Stimulated activated CD4-positive, alpha-beta T cell treated with anti-CD3 and anti-CD28 coated beads, Interleukin-12 subunit alpha, Interleukin-12 subunit beta, amount 100 ng/mL, for 4 hours (primary cell): ENCODE data around the gene HEATR3.
"Not testable (repeated sequence)": the region's sequence is repeated elsewhere in the genome, so short reads cannot be mapped to it uniquely, and the experiment has no call there.

ENCODE experiments used
- DNase-seq: peaks from one replicate; pipeline ENCODE4 v3.0.0-alpha.2; 2020

Gene HEATR3

DNA sequence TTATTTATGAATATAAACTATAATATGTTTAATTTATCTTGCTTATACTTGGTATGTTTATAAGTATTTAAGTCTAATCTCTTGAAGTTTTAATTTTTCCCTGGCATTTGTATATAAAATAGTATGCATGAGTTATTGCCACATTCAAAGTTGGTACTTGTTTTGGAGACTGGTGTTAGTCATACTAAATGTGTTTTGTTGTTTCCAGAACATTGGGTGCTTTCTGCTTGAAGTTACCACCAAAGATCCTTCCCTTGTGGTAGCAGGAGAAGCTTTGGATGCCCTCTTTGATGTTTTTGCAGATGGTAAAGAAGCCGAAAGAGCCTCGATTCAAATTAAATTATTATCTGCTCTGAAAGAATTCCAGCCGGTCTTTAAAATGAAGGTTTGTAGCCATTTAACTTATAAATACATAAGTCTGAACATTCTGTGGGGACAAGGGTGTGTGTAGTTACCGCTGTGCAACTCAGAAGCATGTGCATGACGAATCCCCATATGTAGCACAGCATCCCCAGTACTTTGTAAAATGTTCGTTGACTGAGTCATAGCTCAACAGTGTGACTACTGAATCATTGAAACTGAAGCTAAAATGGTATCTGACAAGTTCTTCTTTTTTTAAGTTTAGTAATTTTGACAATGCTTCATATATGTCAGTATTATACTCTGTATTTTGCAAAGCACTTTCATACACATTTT is 36.4 kb downstream of the HEATR3 start:
- no peak for DNase-seq

- no peak for DNase-seq
Observed at GRCh38 chr16:50103764-50104163, 38.0 kb downstream of the HEATR3 start.

DNA sequence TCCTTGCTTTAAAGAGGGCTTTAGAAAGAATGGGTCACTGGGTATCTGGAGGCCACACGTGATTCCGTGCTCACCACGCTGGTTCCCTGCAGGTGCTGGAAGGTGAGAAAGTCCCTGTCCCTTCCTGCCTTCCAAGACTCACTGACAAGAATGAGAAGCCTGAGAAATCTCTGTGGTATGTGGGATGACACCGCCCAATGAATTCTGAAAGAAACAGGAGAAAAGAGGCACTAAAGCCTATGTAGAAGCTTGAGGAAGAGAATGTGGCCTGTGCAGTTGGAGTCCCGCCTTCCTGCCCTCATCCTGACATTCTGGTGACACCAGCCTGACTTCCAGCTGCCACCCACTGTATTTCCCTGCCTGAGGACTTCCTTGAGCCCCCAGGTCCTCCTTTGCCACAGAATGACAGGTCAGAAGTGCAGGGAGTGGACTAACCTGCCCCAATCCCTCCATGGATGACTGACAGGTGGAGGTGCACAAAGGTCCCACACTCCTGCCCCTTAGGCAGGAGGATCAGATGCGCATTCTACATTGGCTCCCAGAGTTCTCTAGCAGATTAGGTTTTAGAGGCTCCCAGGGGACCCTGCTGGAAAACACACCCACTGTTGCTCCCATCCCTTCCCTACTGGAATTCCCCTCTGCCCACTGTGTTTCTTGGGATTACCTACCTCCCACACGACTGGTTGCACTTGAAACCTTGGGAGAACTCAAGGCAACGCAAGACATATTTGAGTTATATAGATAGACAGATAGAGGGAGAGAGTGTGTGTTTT is 48.8 kb downstream of the HEATR3 start:
- no peak for DNase-seq

- DNase-seq, result no peak
Observed at GRCh38 chr16:50120711-50121110, 54.9 kb downstream of the HEATR3 start.

- DNase-seq, result no peak
Observed at GRCh38 chr16:50121278-50121677, 55.5 kb downstream of the HEATR3 start.

DNA sequence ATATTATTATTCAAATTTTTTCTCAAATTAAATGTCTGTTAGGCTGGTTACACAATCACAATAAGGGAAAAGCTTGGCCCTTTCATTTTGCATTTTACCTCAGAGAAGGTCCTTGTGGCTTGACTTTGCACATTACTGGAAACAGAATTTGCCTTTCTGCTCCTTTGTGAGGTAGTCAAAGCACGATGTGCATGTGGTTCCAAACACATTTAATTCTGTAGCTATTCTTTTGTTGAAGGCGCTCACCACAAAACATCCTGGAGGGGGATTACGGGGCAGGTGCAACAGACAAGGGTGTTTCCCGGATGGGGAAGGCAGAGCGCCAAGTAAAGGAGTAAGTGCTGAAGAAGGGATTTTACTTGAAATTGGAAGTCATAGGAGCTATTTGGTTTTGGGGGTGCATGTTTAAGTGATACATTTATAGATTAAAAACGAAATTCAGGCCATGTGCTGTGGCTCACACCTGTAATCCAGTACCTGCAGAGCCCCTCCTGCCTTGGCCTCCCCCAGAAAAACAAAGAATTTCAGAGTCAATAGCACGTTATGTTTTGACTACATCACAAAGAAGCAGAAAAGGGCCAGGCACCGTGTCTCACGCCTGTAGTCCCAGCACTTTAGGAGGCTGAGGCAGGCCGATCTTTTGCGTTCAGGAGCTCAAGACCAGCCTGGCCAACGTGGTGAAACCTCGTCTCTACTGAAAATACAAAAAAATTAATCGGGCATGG is 56.1 kb downstream of the HEATR3 start:
- no peak for DNase-seq

GRCh38 chr16:50123417-50123816 is 57.6 kb downstream of the HEATR3 start:
- DNase-seq, result no peak

DNA sequence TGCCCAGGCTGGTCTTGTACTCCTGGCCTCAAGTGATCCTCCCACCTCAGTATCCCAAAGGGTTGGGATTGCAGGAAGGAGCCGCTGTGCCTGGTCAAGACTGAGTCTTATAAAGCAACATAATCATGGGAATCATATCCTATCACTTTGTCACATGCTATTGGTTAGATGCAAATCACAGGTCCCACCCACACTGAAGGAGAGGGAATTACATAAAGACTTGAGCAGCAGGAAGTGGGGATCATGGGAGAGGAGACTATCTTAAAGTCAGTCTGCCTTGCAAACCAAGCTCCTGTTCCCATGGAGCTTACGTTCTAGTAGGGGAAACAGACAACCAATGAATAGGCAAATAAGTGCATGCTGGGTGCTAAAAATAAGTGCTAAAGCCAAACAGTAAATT is 59.0 kb downstream of the HEATR3 start:
- no peak for DNase-seq

DNA sequence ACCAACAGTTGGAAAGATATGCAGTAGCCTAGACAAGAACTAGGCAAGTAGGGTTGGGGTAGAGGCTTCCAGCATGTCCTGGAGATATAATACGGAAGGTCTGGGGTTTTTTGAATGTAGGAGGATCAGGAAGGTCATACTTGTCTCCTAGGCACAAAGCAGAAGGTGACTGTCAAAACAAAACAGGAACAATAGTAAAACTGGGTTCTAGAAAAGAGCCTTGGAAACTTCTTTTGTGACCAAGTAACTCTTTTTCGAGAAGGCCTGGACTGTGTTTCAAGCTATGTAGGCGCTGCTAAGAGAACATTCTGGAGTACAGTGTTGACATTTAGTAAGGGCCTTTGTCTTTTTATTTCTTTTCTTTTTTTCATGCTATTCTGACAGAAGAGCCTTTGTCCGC is 60.4 kb downstream of the HEATR3 start:
- DNase-seq, result no peak

GRCh38 chr16:50132571-50132970 is 66.8 kb downstream of the HEATR3 start:
- not testable (repeated sequence) for DNase-seq

- no peak for DNase-seq
Observed at GRCh38 chr16:50133214-50133613, 67.4 kb downstream of the HEATR3 start.

GRCh38 chr16:50136399-50136798 is 70.6 kb downstream of the HEATR3 start:
- no peak for DNase-seq

DNA sequence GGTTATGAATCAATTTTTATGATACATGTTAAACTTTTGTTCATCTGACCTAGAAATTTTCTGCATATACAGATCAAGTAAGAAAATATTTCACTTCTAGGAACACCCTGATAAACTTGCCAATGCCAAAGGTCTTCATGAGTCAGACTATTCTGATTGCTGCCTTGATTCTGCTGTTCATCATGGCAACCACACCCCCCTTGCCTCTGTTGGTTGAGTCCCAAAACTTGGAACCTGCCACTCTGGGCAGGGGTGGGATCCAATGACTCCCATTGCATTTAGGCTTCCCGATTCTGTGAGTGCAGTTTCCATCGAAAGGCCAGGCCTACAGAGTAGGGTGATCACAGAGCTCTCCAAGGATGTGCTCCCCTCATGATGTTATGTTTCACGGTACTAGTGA is 71.5 kb downstream of the HEATR3 start:
- no peak for DNase-seq

DNA sequence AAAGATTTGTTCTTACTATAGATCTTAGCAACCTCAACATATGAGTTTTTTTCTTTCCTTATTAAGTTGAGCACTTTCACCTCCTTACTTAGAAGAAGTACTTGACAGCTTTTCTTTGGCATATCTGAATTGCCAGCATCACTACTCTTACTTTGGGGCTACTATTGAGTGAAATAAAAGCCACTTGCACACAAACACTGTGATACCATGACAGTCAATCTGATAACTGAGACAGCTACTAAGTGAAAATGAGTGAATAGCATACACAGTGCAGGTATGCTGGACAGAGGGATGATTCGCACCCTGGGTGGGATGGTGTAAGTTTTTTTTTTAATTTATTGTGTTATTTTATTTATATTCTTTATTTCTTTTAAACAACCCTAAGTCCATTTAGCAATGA is 73.8 kb downstream of the HEATR3 start:
- no peak for DNase-seq

DNA sequence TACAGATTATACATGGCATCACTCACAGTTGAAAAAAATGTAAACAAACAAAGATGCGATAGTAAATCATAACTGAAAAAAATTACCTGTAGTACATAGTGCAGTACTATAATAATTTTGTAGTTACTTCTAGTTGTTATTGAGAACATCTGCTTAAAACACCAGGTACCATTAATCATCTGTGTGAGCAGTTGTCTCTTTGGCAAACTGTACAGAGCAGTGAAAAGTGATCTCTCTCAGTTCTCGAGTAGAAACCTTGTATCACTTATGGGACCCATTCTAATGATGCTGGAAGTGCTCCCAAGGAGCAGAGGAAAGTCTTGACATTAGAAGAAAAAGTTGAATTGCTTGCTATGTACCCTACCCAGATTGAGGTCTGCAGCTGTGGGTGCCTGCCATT is 78.4 kb downstream of the HEATR3 start:
- no peak for DNase-seq

DNA sequence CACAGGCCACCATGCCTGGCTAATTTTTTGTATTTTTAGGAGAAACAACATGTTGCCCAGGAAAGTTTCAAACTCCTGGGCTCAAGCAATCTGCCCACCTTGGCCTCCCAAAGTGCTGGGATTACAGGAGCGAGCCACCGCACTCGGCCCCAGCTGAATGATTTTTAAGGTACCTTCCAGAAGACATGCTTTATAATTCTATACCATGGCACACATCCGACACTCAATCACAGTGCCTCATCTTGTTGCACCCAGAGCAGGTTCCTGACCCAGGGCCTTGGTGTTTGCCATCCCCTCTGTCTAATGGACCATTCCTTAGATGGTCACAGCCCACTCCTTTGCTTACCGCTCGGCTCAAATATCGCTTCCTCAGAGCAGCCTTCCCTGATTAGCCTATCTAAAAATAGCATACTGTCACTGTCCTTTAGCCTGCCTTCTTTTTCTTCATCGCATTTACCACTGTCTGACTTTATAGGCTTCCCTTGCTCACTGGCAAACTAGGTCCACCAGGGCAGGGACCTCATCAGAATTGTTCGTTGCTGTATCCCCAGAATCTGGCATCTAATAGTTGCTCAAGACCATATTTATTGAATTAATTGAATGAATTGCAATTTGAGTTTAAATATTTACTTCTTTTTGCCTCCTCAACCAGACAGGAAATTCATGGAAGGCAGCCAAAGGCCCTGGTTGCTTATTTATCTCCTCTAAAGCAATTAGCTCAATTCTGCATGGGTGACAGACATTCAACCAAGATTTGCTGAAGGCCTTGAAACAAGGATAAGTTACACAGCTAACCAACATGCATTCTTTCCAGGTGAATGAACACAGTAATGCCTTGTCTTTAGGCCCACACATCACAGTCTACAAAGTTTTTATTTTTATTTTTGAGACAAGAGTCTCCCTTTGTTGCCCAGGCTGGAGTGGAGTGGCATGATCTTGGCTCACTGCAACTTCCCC is 81.0 kb downstream of the HEATR3 start:
- no peak for DNase-seq

GRCh38 chr16:50151322-50151721 is 85.6 kb downstream of the HEATR3 start:
- DNase-seq, result no peak

- DNase-seq, result peak; percentile 14
Observed at GRCh38 chr16:50151756-50152155, 86.0 kb downstream of the HEATR3 start.

DNA sequence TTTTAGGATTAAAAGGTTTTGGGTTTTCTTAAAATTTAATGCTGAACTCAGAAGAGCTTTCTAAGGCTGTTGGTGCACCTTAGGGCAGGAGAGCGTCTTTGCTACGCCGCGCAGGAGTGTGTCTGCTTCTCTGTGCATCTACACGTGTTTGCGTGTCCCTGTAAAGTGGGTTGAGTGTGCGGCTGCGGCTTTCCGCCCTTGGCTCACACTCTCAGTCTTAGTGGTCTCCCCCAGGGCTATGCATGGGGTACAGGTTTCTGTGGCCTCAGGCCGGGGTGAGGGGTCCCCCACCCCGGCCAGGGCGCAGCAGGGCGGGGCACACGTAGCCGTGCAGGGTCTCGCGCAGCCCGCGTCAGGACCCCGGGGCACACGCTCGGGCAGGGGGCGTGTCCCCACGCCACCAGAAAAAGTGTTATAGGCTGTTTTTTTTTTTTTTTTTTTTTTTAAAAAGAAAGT is 86.6 kb downstream of the HEATR3 start:
- peak; percentile 58 for DNase-seq

DNA sequence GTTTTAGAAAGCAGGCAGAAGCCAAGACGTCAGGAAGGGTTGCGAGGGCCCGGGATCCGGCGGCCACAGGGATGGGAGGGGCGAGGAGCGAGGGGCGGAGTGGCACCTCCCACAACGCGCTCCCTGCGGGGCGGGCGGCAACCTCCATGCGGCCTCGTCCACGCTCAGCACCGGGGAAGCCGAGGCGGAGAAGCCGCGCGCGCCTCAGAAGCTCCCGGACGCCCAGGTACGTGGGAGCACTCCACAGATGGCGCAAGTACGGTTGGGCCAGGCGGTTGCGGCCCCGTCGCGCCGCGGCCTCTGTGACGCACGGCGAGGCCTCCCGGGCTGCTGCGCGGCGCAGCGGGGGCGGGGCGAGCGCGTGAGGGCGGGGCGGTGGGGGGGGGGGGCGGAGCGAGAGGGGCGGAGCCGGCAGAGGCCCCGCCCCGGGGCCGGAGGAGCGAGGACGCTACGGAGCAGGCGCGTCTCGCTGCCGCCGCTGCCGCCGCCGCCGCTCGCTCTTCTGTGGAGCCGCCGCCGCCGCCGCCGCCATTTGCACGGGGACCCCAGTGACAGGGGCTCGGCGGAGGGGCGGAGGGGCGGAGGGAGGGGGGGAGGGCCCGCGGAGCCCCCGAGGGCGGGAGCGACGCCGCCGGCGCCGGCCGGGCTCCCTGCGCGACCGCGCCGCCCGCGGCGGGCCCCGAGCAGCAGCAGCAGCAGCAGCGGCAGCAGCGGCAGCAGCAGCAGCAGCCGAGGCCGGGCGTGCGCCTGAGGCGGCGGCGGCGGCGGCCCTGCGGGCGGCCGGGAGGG is 87.2 kb downstream of the HEATR3 start, which contains the start of gene TENT4B:
TSS of gene TENT4B (plus strand) at position 500 of the 789 bp plus-strand sequence. CDS start 316 bp downstream, outside the sequence.
- peak; percentile 84 for DNase-seq

DNA sequence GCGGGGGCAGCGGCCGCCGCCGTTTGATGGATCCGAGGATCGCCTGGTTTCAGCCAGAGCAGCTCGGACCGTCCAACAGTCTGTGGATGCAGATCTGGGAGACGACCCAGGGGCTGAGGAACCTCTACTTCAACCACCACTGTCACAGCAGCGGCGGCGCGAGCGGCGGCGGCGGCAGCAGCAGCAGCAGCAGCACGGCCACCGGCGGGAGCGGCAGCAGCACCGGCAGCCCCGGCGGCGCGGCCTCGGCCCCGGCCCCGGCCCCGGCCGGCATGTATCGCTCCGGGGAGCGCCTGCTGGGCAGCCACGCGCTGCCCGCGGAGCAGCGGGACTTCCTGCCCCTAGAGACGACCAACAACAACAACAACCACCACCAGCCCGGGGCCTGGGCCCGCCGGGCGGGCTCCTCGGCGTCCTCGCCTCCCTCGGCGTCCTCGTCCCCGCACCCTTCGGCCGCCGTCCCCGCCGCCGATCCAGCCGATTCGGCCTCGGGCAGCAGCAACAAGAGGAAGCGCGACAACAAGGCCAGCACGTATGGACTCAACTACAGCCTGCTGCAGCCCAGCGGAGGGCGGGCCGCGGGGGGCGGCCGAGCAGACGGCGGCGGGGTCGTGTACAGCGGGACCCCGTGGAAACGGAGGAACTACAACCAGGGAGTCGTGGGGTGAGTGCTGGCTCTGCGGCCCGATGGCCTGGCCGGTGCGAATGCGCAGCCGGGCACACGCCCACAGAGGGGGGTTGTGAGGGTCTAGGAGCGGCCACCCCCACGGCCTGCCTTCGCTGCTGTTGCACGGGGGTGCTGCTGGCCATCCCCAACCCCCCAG is 88.0 kb downstream of the HEATR3 start:
- peak; percentile 41 for DNase-seq
